Uterus (tissue), 4 donors: ENCODE results near the gene LGALS3. TPM values are rescaled to one million over a fixed set of nuclear protein-coding genes. Genes with fewer than 3 reads are reported as not detected.

ENCODE experiments used
- DNase-seq, 2 donors: peaks; one replicate each; pipeline ENCODE4 v3.0.0-alpha.2; 2019 to 2020
- H3K27ac ChIP-seq, 2 donors: fragments of 200-600 bp; sonication (generic); 1 replicate in 1 of 2; 2 replicates in 1 of 2; pipeline ENCODE4 v1.5.1; 2016 to 2018
- H3K27me3 ChIP-seq, 2 donors: fragments of 200-600 bp; sonication (generic); one replicate each; pipeline ENCODE4 v1.5.1; 2018 to 2019; ENCODE audit warnings: control low read depth in 1 of 2
- H3K36me3 ChIP-seq, 2 donors: fragments of 200-600 bp; sonication (generic); one replicate each; pipeline ENCODE4 v1.5.1; 2019; ENCODE audit warnings: control low read depth in 1 of 2
- H3K4me1 ChIP-seq, 2 donors: fragments of 200-600 bp; sonication (generic); one replicate each; pipeline ENCODE4 v1.5.1; 2018 to 2019; ENCODE audit warnings: control low read depth in 1 of 2
- H3K4me3 ChIP-seq, 2 donors: fragments of 200-600 bp; sonication (generic); 1 replicate in 1 of 2; 2 replicates in 1 of 2; pipeline ENCODE4 v1.5.1; 2018 to 2019; ENCODE audit warnings: mild to moderate bottlenecking in 1 of 2
- H3K9me3 ChIP-seq, 2 donors: fragments of 200-600 bp; sonication (generic); one replicate each; pipeline ENCODE4 v1.5.1; 2019; ENCODE audit warnings: control low read depth in 1 of 2
- CTCF ChIP-seq, 4 experiments: fragments of 200-600 bp in 2 of 4; fragments of 450-650 bp in 2 of 4; sonication (generic) in 2 of 4; IDR thresholded peaks; one replicate each; pipeline ENCODE4 v1.5.1; 2016 to 2019; ENCODE audit warnings: antibody characterized with exemption in 4 of 4, mild to moderate bottlenecking in 2 of 4, moderate library complexity in 1 of 4
- POLR2A ChIP-seq, 2 donors: fragments of 450-650 bp; IDR thresholded peaks; one replicate each; pipeline ENCODE4 v1.6.1; 2016; ENCODE audit warnings: antibody characterized with exemption in 2 of 2, mild to moderate bottlenecking in 1 of 2, moderate library complexity in 1 of 2
- intact Hi-C: fragments of 100-400 bp; cut with DNase I; formaldehyde crosslinking; loops from one replicate; pipeline ENCODE4 v1.15.1; 2023; ENCODE audit warnings: low total_unique reads
- total RNA-seq, 4 donors: library from RNA; depleted of rRNA in 3 of 4; stranded (reverse); fragments of >200 nt in 3 of 4; gene quantifications; one replicate each; pipeline versions ENCODE4 v1.1.0 to v1.2.4, GENCODE V29; 2014 to 2023
- donor health status: DM: yes; HTN: yes; CAD: no.

Gene LGALS3
- total RNA-seq, 4 donors from 2014 or later, result 71.9 to 486 (median 216) TPM

DNA sequence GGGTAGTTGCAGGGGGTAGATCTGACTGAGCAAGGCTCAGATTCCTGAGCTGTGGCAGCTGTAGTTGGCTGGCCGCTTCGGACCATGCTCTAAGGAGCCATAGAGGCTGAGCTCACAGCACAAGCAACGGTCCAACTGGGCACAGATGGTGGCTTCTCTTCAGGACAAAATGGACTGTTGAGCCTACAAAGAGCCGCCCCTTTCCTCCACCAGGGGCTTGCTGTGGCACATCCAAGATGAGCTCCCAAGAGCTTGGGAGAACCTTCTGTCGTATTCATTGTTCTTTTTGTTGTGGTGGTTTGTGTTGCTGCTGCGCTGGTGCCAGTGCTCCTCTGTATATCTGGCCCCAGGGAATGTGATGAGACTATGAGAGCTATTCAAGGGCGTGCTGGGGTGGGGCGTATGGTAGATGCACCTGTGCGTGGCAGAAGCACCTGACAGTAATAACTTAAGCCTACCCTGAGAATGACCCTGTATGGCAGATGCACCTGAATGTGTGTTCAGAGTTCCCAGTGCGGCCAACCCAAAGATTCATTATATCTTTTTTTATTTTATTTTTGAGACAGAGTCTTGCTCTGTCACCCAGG lies 17.8 kb upstream of the LGALS3 start:
- DNase-seq, result no peak
- H3K27ac ChIP-seq, result no peak overlapping the region
- TF ChIP-seq POLR2A (IDR thresholded peaks at IDR 0.05), result no peak
- no peak for TF ChIP-seq CTCF (IDR thresholded peaks at IDR 0.05)

GRCh38 chr14:55114720-55115119 lies 14.3 kb upstream of the LGALS3 start:
- H3K27me3 ChIP-seq, result no peaks in the 10 kb centered on the region
- no peak overlapping the region for H3K4me3 ChIP-seq
- H3K9me3 ChIP-seq, result no peaks in the 10 kb centered on the region
- H3K4me1 ChIP-seq, result peaks cover 0 to 7% of the 10 kb centered on the region in 2 donors
- H3K27ac ChIP-seq, result no peak overlapping the region
- no peaks in the 10 kb centered on the region for H3K36me3 ChIP-seq
- TF ChIP-seq CTCF (IDR thresholded peaks at IDR 0.05) (no peak), POLR2A (IDR thresholded peaks at IDR 0.05) (no peak)
- no peak for DNase-seq
- intact Hi-C loops, result no loop called here

More for the DNA sequence above, 17.8 kb upstream of the LGALS3 start:
- Histone ChIP-seq H3K9me3 (no peaks in the 10 kb centered on the region), H3K4me3 (no peak overlapping the region), H3K27me3 (no peaks in the 10 kb centered on the region), H3K4me1 (peaks cover 0 to 3% of the 10 kb centered on the region in 2 donors), H3K36me3 (no peaks in the 10 kb centered on the region)
- intact Hi-C loops, result no loop called here

DNA sequence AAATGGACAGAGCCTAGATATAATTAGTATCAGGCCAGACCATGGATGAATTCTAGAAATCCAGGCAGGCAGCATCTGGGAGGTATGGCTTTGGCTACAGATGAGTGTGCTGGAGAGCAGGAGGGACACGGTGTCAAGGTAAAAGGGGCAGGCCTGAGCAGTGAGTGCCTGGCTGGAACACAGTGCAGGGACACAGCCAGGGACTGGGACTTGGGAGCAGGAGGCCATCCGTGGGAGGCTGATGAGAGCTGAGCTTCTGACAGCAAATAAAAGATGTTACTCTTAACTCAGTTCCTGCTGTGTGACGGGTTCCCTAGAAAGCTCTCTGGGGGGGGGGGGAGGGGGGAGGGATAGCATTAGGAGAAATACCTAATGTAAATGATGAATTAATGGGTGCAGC lies 13.6 kb upstream of the LGALS3 start:
- DNase-seq, result no peak
- Histone ChIP-seq H3K4me3 (no peak overlapping the region), H3K4me1 (peaks cover 0 to 7% of the 10 kb centered on the region in 2 donors), H3K9me3 (no peaks in the 10 kb centered on the region), H3K27ac (no peak overlapping the region), H3K36me3 (no peaks in the 10 kb centered on the region), H3K27me3 (no peaks in the 10 kb centered on the region)
- no peak for TF ChIP-seq CTCF (IDR thresholded peaks at IDR 0.05)
- TF ChIP-seq POLR2A (IDR thresholded peaks at IDR 0.05), result no peak
- intact Hi-C loops, result no loop called here

DNA sequence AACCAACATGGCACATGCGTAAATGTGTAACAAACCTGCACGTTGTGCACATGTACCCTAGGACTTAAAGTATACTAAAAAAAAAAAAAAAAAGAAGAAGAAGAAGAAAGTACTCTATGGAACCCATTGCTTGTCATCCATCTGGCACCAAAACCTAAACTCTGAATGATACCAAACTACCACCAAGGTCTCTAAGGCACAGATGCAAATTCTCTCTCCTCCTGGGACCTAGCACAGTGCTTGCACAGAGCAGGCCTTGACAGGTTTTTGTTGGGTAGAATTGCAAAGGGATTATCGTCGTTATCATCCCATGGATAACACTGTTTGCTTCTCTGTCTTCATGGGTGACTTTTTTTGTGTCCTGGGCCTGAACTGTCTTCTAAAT lies 13.2 kb upstream of the LGALS3 start:
- no peak for TF ChIP-seq POLR2A (IDR thresholded peaks at IDR 0.05)
- TF ChIP-seq CTCF (IDR thresholded peaks at IDR 0.05), result no peak
- intact Hi-C loops, result no loop called here
- DNase-seq, result no peak

GRCh38 chr14:55116246-55117030 lies 12.6 kb upstream of the LGALS3 start:
- intact Hi-C loops, result no loop called here
- TF ChIP-seq CTCF (IDR thresholded peaks at IDR 0.05) (no peak), POLR2A (IDR thresholded peaks at IDR 0.05) (no peak)

More for the DNA sequence above, 13.2 kb upstream of the LGALS3 start:
- no peak overlapping the region for H3K27ac ChIP-seq
- no peak overlapping the region for H3K4me3 ChIP-seq
- H3K27me3 ChIP-seq, result no peaks in the 10 kb centered on the region
- peaks cover 0 to 7% of the 10 kb centered on the region in 2 donors for H3K4me1 ChIP-seq
- H3K36me3 ChIP-seq, result no peaks in the 10 kb centered on the region
- no peaks in the 10 kb centered on the region for H3K9me3 ChIP-seq

More at GRCh38 chr14:55116246-55117030, 12.6 kb upstream of the LGALS3 start:
- Histone ChIP-seq H3K27ac (no peak overlapping the region), H3K4me3 (no peak overlapping the region), H3K27me3 (no peaks in the 10 kb centered on the region), H3K9me3 (no peaks in the 10 kb centered on the region), H3K4me1 (peaks cover 0 to 7% of the 10 kb centered on the region in 2 donors), H3K36me3 (no peaks in the 10 kb centered on the region)
- DNase-seq, result no peak
